ENCODE results near the gene EED.

The EED gene

DNA sequence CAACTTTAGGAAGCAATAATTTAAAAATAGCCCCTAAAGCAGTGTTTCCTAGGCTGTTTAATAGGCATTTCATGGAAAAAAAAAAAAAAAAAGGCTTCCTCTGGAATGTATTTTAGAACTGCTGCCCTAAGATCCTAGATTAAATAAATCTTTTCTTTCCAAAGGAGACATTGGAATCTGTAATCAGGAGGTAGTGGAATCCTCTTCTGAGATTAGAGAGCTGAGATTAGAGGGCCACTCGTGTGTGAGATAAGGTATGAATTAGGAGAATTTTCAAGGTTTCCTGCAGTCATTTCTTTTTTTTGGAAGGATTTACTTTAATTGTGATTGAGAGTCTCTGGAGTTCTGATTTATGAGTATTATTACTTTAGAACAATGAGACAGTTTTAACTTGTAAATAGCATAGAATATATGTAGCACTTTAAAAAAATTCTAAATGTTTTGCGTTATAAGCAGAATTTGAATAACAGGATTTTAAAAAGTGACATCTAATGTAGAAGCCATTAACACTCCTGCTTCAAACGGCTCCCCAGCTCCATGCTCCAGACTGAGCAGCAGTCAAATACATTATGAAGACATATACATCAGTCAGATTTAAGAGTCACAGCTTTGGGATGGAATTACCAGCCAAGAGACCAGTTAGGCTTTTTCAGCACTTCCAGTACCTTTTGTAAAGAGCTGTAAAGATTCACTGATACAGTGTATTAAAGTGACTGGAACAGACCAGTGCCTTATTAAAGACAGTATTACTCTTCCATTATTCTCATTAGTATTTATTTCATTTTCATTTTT is 5.0 kb downstream of the EED start:
- DNase-seq = peak in 1 of 3 donors; percentile 10

DNA sequence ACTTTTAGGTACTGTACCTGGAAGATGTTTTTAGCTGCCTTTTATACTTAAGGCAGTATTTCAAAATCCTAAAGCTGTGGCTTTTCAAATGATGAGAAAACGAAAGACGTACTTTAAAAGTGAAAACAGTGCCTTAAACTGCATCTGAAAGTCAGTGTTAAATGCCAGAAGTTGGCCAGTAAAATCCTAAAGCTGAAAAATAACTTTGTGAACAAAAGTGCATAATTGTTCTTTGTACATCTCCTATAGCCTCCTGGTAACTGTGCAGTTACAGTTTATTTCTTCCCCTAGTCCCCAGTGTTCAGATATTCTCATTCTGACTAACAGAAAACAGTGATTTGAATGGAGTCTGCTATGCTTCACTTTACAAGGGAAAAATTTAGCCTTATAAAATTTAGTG is 6.8 kb downstream of the EED start:
- no peak for DNase-seq

DNA sequence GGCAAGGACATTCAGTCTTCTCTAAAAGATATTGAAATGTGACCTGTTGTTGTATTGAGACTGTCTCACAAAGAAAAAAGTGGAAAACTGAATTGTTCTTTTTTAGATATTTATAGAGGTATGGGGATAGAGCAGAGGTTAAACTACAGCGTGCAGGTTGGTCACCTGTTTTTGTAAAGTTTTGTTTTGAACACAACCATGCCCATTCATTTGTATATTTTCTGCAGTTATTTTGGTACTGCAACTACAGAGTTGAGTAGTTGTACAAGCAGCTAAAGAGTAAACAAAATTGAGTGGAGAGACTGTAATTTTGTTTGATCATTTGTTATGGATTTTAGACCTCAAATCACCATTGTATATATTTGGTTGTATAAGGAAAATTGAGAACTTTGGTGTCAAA is 11.3 kb downstream of the EED start:
- no peak for DNase-seq

- no peak for DNase-seq
Observed at GRCh38 chr11:86256608-86257007, 12.1 kb downstream of the EED start.

GRCh38 chr11:86257446-86257845 is 12.9 kb downstream of the EED start:
- DNase-seq = no peak

- DNase-seq = no peak
Observed at GRCh38 chr11:86259730-86260129, 15.2 kb downstream of the EED start.

DNA sequence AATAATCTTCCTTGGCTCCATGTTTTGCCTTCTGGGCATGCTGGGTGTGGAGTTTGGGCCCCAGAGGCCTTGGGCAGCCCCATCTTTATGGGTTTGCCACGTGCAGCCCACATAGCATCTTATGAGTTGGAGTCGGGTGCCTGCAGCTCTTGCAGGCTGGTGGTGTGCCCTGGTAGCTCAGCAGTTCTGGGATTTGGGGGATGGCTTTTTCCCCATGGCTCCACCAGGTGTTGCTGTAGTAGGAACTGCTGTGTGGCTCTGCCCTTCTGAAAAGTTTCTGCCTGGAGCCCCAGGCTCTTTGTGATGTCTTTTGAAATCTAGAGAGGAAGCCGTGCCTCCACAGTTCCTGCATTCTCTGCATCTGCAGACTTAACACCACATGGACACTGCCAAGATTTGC is 16.8 kb downstream of the EED start:
- no peak for DNase-seq

DNA sequence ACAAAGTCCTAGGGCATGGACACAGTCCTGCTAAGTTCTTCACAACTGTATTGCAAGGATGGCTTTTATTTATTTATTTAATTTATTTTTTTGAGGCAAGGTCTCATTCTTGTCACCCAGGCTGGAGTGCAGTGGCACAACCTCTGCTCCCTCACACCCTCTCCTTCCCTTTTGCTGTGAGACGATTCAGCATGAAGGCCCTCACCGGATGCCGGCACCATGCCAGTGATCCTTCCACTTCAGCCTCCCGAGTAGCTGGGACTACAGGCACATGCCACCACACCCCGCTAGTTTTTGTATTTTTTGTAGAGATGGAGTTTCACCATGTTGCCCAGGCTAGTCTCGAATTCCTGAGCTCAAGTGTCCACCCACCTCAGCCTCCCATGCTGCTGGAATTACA is 17.8 kb downstream of the EED start:
- no peak for DNase-seq

DNA sequence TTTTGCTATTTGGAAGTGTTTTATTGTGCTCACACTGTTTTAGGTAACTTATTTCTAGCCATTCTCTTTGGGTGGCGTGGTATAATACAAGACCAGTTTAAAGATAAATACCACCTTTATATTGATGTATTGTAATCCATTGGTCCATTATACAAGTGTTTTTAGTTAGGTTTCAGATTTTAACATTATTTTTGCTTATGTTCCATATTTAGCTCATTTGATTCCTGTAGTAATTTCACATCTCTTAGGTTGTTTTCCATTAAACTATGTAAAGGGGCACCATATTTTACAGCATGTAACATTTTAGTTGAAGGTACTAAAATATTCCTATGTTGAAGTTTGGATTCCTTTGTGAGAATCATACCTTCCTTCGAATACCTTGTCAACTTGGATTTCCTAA is 20.1 kb downstream of the EED start:
- no peak for DNase-seq

DNA sequence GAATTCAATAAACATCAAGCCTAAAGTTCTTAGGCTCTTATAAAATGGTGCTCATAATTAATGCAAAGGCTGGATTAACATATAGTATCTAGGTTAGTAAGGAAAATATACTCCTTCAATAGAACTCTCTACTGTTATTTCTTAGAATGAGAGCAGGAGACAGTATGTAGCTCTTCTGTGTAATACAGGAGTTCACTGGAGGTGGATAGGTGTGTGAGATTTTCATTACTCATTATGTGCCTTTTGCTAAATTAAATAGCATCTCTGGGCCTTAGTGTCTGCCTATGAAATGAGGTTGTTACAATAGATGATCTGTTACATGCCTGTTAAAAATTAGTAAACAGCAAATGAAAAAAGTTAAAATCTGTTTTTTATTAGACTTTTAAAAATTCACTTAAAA is 20.6 kb downstream of the EED start:
- no peak for DNase-seq

DNA sequence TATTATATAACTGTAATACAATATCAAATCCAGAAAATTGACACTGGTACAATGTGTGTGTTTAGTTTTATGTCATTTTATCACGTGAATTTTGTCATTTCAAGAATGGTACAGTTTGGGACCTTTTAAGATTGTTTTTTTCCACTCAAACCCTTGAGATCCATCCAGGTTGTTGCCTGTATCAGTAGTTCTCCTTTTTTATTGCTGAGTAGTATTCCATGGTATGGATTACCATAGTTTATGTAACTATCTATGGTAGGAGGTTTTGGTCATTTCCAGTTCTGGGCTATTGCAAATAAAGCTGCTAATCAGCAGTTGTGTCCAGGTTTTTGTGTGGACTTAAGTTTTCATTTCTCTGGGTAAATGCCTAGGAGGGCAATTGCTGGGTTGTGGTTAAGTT is 25.1 kb downstream of the EED start:
- DNase-seq = no peak

DNA sequence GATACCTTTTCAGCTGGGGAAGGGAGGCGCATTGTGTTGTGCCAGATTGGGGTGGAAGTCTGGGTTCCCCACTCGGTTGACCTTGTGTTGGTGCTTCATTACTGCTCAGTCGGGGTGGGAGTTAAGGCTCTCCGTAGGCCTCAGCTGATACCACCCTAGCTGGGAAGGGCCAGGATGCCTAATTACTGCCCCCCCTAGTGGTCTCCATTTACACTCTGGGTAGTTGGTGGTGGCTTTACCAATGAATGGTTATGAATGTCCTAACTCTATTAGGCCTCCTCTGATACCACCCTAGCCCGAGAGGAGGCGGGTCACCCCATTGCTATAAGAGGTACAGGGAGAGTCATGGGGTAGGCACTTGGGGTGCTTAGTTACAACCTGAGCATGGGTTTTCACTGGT is 29.9 kb downstream of the EED start:
- DNase-seq = peak in 2 of 3 donors; percentile 26 to 31

DNA sequence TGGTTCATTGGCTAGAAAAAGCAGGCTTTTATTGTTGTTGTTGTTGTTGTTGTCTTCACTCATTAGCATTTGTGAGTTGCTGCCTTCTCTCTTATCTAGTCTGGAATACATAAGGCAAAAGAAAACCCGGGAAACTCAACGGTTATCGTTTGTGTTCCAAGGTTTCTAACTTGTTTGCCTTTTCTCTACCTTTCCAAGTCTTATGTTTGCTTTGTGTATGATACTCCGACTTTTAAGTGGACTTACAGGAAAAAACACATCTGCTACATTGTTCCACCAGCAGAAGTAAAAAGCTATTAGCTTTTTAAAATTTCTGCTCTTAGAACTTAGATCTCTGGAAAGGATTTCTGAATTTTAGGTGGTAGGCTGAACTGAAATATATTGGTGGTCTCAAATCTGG is 30.4 kb downstream of the EED start:
- DNase-seq = no peak

DNA sequence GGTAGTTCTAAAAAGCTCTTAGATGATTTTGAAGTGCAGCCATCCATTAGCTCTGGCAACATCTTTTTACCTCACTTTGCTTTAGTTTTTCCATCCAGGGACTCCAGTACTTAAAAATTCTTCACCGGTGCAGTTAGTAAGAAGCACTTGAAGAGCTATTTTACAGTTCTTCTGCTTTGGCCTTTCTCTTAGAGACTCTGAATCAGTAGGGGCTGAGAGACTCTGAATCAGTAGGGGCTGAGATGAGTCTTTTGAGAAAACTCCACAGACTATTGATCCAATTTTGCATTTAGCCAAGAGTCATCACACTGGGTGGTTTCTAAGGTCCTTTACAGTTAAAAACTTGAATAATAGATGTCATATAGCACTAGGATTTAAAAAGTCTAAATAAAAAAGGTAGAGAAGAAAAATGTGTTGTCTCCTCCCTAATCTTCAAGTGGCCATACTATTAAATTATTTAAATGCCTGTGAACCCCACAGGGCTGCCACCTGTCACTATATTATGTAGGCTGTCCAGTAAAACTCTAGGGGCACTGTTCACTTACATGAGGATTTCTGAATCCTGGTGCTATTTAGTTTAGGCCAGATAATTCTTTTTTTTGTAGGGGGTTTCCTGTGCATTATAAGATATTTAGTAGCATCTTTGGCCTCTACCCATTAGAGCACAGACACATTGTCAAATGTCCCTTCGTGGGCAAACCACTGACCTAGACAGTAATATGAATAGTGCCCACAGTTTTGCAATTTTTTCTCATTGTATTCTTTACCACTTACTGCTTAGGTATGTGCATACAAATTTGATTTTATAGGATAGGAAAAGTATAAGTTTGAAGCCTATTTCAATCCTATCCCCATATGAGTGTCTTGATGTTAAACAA is 31.2 kb downstream of the EED start:
- DNase-seq = no peak

GRCh38 chr11:86277741-86278140 is 33.2 kb downstream of the EED start:
- DNase-seq = no peak

DNA sequence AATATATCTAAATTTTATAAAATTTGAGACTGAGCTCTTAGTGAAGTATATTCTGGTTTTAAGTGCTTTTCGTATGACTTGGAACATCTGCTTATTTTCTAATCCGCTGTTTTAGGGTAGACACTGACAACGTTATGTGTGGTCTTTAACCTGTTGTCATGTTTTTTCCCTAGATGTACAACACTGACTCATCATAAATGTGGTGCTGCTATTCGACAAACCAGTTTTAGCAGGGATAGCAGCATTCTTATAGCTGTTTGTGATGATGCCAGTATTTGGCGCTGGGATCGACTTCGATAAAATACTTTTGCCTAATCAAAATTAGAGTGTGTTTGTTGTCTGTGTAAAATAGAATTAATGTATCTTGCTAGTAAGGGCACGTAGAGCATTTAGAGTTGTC is 33.7 kb downstream of the EED start:
- DNase-seq = no peak

DNA sequence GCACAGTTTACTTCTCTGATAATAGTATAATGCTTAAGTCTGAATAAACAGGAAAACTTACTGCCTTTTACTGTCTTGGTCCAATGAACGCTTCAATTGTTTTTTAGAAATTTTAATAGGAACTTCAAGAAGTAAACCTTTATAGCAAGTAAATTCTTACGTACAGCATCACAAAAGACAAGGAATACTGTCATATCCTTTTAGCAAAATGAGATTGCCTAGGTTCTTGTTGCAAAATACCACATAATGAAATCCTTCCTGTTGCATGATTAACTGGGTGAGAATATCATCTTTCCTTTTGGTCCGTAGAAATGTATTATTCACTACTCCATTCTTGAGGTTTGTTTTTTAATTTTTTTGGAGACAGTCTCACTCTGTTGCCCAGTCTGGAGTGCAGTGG is 35.2 kb downstream of the EED start:
- no peak for DNase-seq

- DNase-seq = no peak
Observed at GRCh38 chr11:86287468-86287796, 42.9 kb downstream of the EED start.

DNA sequence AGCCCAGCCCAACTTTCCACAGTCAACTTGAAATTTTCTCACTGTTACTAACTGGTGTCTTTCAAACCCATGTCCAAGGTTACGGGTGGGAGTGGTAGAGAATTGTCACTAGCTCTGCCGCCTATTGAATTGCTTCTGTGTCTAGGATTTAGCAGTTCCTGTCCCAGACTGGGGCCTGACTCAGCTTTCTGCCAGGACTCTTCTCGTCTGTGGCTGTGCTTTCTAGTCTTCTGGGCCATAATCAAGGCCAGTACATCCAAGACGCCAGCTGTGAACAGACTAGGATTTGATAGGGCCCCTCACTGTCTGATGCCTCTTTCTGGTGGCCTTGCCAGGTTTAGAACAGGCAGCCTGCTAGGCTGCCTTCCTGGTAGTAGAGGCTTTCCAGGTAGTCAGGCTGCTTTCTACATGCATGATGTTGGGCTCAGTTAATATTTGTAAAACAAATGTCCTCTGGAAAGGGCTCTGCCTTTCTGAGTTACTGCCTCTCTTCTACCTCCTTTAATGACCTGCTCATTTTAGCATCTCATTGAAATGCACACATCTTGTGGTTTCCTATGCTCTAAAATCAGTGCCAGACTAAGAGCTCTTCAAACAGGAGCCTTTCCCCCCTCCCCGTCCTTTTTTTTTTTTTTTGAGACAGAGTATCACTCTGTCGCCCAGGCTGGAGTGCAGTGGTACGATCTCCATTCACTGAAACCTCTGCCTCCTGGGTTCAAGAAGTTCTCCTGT is 44.4 kb downstream of the EED start:
- no peak for DNase-seq

GRCh38 chr11:86289508-86290280 is 45.1 kb downstream of the EED start:
- peak in 1 of 3 donors; percentile 44 for DNase-seq

DNA sequence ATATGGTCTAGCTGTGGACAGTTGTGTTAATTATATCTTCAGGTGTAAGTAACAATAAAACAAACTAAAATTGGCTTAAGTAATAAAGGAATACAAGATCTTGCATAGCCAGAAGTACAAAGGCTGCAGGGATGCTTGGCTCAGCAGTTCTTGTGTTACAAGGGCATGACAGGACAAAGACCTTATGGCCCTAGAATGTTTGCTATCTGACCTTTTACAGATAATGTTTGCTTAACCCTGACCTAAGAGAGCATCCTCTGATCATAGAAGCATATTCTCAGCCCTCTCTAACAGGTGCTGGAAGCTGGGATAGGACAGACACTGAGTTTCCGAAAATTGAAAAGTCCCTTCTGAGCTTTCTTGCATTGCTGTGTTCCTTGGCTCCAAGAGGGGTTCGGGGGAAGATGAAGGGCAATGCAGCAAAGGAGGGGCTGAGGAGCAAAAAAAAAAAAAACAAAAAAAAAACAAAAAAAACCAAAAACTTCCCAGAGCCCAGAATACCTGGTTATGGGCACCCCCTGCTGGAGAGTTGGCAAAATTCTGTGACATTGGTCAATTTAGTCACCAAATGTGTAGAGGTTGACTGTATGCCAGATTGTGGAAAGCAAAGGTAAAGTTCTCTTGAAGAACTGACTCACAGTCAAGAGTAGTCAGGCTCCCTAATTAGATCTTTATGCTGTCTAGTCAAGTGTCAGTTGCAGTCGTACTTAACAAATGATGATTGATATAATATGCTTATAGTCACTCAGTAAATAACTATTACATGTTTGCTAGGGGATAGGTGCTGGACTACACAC is 47.1 kb downstream of the EED start:
- DNase-seq = peak; percentile 70 to 80 (median 71)

All from suppressor macrophage treated with lipopolysaccharide for 1 hour (primary cell).